Cardiac muscle cell (in vitro differentiated cells and primary cell): ENCODE measurements around the gene B4GALT1. TPM values are rescaled to one million over a fixed set of nuclear protein-coding genes. Genes with fewer than 3 reads are reported as not detected.

Experiments used
- DNase-seq, 2 donors: peaks; one replicate each; pipeline versions ENCODE4 v3.0.0 to v3.0.0-alpha.2; 2010 to 2017; ENCODE audit warnings: low read depth in 1 of 2, low spot score in 1 of 2
- H3K27ac ChIP-seq: fragments of 200-600 bp; sonication (generic); 2 replicates; pipeline ENCODE4 v1.5.1; 2016
- H3K27me3 ChIP-seq: fragments of 200-600 bp; sonication (generic); 2 replicates; pipeline ENCODE4 v1.6.0; 2016; ENCODE audit warnings: control low read depth
- H3K36me3 ChIP-seq: fragments of 200-600 bp; sonication (generic); 2 replicates; pipeline ENCODE4 v1.5.1; 2016; ENCODE audit warnings: control low read depth
- H3K4me1 ChIP-seq: fragments of 200-600 bp; sonication (generic); 2 replicates; pipeline ENCODE4 v1.8.1; 2017; ENCODE audit warnings: low read depth, mild to moderate bottlenecking, mixed run types
- H3K4me3 ChIP-seq: fragments of 200-600 bp; sonication (generic); 2 replicates; pipeline ENCODE4 v1.5.1; 2016; ENCODE audit warnings: mild to moderate bottlenecking
- H3K9me3 ChIP-seq: fragments of 200-600 bp; sonication (generic); 2 replicates; pipeline ENCODE4 v1.5.1; 2017; ENCODE audit warnings: low read depth, mild to moderate bottlenecking, control low read depth
- CTCF ChIP-seq: IDR thresholded peaks from 2 replicates; pipeline ENCODE4 v1.5.1; 2012; ENCODE audit warnings: low read depth, mild to moderate bottlenecking, low read length
- polyA plus RNA-seq: library from polyadenylated mRNA; unstranded; fragments of >200 nt; fragmentation: Nextera tagmentation; extraction: Ambion mirVana; gene quantifications from 2 replicates; pipeline ENCODE4 v1.2.1, GENCODE V29; 2016
- total RNA-seq: library from RNA; depleted of rRNA; stranded (reverse); fragments of >200 nt; gene quantifications from 2 replicates; pipeline ENCODE4 v1.2.3, GENCODE V29; 2016

B4GALT1 gene
- total and polyA plus RNA-seq, 2 experiments from 2014 or later = 22.1 to 33.6 TPM

- H3K27me3 ChIP-seq = peaks cover 3% of the 10 kb centered on the region
- peak in 1 of 2 donors; percentile 76 for DNase-seq
- no peak overlapping the region for H3K4me3 ChIP-seq
- no peaks in the 10 kb centered on the region for H3K9me3 ChIP-seq
- H3K4me1 ChIP-seq = no peaks in the 10 kb centered on the region
- no peak for TF ChIP-seq CTCF
- no peaks in the 10 kb centered on the region for H3K36me3 ChIP-seq
- no peak overlapping the region for H3K27ac ChIP-seq
Observed at GRCh38 chr9:33180526-33181184, 13.5 kb upstream of the B4GALT1 start.

DNA sequence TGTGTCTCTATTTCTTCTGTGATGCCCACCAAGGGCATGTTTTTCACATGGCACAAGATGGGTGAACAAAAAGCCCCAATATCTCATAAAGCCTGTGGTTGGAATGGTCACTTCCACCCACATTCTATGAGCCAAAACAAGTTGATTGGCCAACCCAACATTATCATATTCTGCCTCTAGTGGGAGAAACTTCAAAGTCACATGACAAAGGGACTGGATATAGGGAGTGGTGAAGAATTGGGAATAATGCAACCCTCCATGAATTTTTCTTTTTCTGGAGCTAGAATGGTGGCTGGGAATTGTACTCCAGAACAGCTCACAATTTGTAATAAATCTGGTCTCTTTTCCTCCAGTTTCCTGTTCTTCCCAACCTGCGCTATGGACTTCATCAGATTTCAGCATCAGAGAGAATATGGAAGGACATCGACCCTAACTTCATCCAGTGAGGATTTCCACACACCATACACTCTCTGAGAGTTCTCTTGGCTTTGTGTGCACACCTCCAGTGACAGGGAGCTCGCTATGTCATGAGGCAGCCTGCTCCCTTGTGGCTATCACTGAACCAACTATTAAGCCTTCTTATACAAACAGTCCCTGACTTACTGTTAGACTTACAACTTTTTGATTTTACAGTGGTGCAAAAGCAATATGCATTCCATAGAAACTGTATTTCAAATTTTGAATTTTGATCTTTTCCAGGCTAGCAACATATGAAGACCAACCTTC, 12.0 kb upstream of the B4GALT1 start:
- no peaks in the 10 kb centered on the region for H3K36me3 ChIP-seq
- H3K4me3 ChIP-seq = no peak overlapping the region
- peaks cover 3% of the 10 kb centered on the region for H3K27me3 ChIP-seq
- DNase-seq = no peak
- no peak for TF ChIP-seq CTCF
- H3K9me3 ChIP-seq = no peaks in the 10 kb centered on the region
- no peaks in the 10 kb centered on the region for H3K4me1 ChIP-seq
- no peak overlapping the region for H3K27ac ChIP-seq

- no peak overlapping the region for H3K27ac ChIP-seq
- DNase-seq = no peak
- H3K4me3 ChIP-seq = no peak overlapping the region
- TF ChIP-seq CTCF = no peak
- H3K9me3 ChIP-seq = no peaks in the 10 kb centered on the region
- peaks cover under 1% of the 10 kb centered on the region for H3K4me1 ChIP-seq
- H3K27me3 ChIP-seq = peaks cover 3% of the 10 kb centered on the region
- no peaks in the 10 kb centered on the region for H3K36me3 ChIP-seq
Observed at GRCh38 chr9:33177639-33178038, 10.5 kb upstream of the B4GALT1 start.

DNA sequence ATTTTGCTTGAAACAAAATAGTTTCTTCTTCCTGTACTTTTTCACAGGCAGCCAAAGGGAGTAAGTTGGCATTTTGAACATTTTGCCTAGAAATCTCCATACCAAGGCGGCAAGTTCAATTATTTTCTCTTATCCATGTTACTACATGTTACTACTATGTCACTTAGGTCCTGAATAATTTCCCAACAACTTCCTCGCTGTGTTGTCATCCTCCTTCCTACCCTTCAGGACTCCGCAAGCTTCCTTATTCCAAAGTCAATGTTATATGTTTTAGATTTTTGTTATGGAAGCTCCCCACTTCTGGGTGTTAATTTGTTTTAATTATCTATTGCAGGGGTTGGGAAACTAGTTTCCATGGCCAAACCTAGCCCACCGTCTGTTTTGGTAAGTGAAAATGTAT, 9.9 kb upstream of the B4GALT1 start:
- H3K9me3 ChIP-seq = no peaks in the 10 kb centered on the region
- peaks cover 2% of the 10 kb centered on the region for H3K27me3 ChIP-seq
- H3K36me3 ChIP-seq = no peaks in the 10 kb centered on the region
- peaks cover 6% of the 10 kb centered on the region for H3K4me1 ChIP-seq
- TF ChIP-seq CTCF = no peak
- no peak overlapping the region for H3K4me3 ChIP-seq
- no peak overlapping the region for H3K27ac ChIP-seq
- no peak for DNase-seq

DNA sequence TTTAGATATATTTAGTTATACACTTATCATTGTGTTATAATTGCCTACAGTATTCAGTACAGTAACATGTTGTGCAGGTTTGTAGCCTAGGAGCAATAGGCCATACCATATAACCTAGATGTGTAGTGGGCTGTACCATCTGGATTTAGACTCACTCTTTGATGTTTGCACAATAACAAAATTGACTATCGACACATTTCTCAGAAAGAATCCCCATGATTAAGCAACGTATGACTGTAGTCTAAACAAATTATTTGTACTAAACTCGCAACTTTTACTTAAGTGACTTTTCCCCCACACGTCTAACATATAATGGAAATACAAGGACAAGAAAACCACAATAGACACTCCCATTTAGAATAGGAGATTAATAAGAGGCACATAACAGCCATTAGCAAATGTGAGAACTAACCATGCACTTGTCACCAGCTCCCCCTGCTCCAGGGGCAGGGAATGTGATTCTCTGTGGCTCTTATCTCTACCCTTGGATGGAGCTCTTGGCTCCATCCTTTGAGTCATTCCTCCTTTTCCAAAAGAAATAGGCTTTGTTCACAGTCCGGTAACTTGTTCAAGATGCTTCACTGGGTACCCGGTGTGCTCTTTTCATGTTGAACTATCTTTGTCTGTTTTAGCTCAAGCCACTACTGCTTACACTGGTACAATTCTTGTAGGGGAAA, 8.7 kb upstream of the B4GALT1 start:
- Histone ChIP-seq H3K4me3 (no peak overlapping the region), H3K36me3 (no peaks in the 10 kb centered on the region), H3K27me3 (no peaks in the 10 kb centered on the region), H3K27ac (no peak overlapping the region), H3K4me1 (peaks cover 10% of the 10 kb centered on the region), H3K9me3 (no peaks in the 10 kb centered on the region)
- TF ChIP-seq CTCF = no peak
- DNase-seq = no peak
